Suprapubic skin (tissue), 4 donors: ENCODE measurements around the gene SIPA1L3.

Experiments
- POLR2A ChIP-seq, 2 donors: fragments of 450-650 bp; IDR thresholded peaks; one replicate each; pipeline ENCODE4 v1.6.1; 2017; ENCODE audit warnings: antibody characterized with exemption in 2 of 2, mild to moderate bottlenecking in 2 of 2, moderate library complexity in 2 of 2
- POLR2AphosphoS5 ChIP-seq, 3 donors: sonication (generic); formaldehyde crosslinking; IDR thresholded peaks; one replicate each; pipeline ENCODE4 v1.6.1; 2017; ENCODE audit warnings: antibody characterized with exemption in 3 of 3

DNA sequence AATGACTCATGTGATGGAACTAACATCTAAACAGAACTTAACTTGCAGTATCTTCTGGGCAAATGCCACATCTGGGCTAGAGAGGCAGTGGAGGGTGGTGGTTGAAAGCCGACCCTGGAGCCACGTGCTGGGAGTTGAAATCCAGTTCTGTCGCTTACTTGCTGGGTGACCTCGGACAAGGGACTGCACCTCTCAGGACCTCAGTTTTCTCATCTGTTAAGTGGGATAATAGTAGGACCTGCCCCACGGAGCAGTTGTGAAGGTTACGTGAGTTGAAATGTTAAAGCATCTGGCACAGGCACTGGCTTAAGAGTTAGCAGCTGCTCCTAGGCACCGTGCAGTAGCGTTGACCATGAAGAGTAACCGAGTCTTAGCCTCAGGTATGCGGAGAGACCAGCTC lies 76.1 kb downstream of the SIPA1L3 start:
- TF ChIP-seq POLR2A (IDR thresholded peaks at IDR 0.05) = no peak
- no peak for TF ChIP-seq POLR2AphosphoS5 (IDR thresholded peaks at IDR 0.05)
